Stimulated activated CD4-positive, alpha-beta T cell treated with anti-CD3 and anti-CD28 coated beads, Interleukin-1b, Interleukin-23, amount 100 ng/mL, for 24 hours (primary cell): ENCODE results near the gene PLIN1.

Experiments
- DNase-seq, 4 experiments: peaks; one replicate each; pipeline ENCODE4 v3.0.0-alpha.2; 2020; ENCODE audit warnings: low read depth in 4 of 4, low spot score in 1 of 4

PLIN1 gene

DNA sequence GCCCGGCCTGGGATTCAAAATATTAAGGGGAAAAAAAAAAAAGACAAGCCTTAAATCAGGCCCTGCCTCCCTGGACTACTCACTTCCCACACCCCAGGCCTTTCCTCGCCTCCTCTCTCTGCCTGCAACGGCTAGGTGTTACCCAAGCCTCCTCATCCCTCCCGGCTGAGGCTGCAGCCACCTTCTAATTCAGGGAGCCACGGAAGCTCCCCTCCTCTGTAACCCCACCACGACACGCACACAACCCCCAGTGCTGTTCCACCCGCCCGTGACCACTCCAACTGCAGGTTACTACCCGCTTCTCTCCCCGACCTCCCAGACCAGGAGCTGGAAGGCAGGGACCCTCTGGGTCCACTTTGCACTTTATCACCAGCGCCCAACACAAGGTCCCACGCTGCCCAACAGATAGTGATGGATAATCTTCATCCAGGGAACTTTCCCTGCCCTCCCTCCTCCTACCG, 24.8 kb downstream of the PLIN1 start:
- no peak for DNase-seq

DNA sequence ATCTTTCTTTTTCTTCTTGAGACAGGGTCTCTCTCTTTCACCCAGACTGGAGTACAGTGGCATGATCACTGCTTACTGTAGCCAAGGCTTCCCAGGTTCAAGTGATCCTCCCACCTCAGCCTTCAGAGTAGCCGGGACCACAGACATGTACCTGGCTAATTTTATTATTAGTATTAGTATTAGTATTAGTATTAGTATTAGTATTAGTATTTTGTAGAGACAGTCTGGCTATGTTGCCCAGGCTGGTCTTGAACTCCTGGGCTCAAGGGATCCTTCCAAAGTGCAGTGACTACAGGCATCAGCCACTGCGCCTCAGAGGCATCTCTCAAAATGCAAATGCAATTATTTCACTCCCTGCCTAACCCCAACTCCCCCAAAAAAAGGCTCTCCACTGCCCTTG, 25.6 kb downstream of the PLIN1 start:
- DNase-seq, result no peak

DNA sequence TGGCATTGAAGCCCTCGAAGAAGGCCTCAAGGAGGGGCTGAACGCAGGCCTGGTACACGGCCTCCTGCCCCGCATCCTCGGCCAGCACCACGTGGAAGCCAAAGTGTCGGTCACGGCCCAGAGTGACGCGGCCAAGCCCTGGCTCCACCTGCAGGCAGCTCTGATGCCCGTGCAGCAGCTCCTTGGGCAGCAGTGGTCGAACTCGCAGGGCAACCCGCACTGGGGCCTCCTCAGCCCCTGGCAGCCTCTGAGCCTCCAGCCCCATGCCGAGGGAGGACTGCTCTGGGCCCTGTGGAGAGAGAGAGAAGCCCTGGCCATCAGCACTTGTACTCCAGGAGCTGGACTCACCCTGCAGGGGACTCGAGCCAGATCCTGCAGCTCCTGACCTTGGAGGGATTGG, 26.5 kb downstream of the PLIN1 start:
- DNase-seq, result no peak

DNA sequence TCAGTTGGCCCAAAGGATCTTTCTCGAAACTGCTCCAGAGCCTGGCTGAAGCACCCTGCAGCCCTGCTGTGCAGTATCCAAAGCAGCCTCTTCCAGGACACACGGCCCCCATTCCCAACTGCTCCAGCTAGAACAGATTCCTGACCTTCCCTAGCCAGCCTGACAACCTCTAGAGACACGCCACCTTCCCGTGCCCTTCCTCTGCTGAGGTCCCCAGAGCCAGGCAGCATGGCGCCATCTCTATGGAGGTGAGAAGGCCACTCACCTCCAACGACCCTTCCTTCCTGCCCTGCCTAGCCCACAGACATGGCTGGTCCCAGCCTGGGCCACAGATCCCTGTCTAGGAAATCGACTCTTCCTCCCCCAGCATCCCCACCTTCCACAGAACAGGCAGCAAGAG, 27.0 kb downstream of the PLIN1 start:
- DNase-seq, result no peak

DNA sequence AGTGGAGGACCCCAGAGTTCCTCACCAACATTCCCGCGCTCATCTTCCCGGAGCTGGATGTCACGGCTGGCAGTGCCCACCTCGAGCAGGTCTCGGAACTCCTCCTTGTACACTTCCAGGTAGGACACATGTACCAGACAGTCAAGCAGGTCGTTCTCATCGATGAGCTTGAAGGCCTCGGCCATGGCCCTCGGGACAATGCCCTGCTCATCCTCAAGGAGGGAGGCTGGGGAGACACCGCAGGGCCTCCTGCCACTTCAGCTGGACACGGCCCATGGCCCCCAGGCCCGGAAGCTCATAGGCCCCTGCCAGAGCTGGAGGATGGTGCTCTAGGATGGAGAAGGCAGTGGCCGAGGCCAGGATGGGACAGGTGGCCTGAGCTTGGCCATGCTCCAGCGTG, 29.5 kb downstream of the PLIN1 start:
- no peak for DNase-seq

DNA sequence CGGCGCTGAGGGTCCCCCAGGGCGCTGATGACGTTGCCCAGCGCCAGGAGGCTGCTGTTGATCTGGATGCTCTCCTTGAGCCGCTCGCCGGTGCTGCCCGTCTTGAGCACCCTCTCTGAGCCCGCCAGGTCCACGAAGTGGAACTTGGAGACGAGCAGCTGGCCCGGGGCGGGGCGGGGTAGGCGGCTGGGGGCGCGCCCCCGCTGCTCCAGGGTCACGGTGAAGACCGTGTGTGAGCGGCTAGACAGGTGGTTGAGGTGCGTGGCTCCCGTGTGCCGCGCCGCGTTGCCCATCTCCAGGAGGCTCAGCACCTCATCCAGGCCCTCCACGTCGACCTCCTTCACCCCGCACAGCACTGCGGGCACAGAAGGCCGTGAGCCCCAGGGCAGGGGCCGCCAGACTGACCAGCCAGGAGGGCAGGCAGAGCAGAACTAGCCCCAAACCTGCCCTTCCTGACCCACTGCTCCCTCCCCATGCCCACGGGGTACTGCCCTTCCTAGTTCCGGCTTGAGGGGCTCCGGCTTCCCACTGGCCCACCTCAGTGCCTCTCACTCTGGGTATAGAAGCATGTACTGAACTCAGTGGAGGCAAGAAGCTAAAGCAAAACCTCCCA, 30.0 kb downstream of the PLIN1 start:
- DNase-seq, result no peak

DNA sequence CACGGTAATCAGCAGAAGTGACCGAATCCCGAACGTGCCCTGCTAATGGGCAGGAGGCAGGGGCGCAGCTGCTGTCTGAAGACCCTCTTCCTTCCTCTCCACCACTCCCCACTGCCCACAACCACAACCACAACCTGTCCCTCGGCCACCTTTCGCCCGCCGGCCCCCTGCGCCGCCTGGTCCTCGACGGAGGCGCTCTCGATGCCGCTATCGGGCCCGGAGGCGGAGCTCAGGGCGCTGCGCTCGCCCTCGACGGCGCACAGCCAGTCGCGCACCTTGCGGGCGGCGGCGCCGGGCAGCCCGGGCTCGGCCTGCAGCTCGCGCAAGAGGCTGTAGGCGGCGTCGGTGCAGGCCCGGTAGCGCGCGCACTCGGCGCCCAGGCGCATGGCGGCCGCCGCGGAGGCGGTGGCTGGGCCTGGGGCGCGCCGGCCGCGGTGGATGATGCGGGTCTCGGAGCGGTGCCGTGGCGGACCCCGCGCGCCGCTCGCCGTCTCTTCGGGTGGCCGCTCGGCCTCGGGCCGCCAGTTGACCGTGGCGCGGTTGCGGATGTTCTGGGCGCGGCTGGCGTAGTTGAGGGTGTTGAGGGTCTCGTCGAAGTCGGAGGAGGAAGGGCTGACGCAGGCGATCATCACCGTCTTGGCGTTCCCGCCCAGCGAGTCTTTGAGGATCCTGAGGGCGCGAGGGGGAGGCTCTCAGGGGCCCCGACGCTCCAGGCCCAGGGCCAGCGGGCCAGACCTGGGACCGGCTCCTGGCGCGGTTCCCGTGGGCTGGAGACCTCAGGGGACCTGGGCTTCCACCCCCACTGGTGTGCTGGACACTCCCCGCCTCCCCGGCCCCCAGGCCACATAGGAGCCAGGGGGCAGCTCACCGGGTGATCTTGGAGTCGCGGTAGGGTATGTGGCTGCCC, 30.8 kb downstream of the PLIN1 start:
- no peak for DNase-seq

DNA sequence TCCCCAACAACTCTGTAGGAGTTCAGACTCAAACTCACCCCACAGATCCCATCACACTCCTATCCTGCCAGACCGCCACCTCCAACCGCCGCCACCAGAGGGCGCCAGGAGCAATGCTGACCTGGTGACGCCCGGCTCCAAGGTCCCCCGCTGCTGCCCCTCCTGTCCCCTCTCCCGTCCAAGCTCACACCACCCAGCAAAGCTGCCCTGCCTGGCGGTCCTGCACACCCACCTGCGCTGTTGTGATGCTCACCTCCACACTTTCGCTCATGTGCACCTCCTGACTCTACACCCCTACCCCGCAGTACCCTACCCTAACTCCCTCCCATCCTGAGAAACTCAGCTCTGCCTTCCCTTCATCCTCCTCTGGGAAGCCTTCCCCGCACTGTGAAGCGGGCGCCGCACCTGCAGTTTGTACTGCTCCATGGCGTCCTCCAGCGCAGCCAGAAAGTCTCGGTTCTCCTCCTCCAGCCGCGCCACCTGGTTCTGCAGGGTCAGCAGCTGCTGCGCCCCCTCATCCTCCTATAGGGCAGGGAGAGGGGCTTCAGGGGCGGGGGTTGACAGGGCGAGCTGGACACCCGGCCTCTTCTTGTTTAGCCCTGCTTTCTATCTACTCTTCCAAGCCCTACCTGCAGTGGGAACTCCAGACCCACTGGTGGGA, 31.8 kb downstream of the PLIN1 start:
- peak; percentile 27 to 54 (median 43) for DNase-seq

DNA sequence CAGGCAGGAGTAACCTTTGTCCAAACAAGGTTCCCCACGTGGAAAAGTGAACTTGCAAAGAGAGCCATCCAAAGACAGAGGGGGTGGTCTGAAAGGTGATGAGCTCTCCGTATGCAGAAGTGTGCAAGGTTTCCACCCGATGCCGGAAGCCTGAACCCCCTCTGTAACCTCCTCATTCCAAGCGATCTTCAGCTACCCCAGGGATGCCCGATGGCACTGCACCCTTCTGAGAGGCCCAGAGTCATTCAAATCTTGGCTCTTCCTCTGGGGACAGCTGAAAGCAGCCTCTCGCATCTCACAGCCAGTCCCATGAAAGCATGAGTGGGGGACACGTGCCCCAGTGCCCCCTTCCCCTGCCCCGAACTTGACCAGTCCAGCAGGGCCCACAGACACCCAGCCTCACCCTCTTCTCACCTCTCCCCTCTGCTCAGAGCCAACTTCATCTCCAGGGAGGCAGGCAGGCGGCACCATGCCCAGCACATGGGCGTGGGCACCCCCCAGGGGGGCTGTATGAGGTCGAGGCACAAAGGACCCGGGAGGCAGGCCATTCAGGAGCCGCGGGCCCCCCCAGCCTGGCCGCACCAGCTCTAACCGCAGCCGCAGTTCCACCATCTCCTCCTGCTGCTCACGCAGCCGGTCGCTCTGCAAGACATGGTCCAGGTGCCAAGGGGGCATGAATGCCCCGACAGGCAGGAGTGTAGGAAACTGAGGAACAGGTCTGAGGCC, 32.6 kb downstream of the PLIN1 start:
- no peak for DNase-seq

DNA sequence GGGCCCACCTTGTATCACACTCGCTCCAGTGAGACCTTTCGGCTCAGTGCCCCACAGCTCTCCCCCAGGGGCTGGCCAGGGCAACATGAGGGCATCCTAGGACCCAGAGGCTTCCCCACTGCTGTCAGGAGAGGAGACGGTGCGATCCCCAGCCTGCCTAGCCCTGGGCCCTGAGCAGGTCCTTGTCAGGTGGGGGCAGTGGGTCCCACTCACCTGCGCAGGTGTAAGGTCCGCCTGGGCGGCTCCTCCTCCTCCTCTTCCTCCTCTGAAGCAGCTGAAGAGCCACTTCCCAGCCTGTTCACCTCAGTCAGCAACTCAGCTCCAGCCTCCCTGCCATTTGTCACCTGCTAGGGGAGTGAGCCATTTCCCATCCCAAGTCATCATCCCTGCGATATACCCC, 33.5 kb downstream of the PLIN1 start:
- DNase-seq, result no peak

DNA sequence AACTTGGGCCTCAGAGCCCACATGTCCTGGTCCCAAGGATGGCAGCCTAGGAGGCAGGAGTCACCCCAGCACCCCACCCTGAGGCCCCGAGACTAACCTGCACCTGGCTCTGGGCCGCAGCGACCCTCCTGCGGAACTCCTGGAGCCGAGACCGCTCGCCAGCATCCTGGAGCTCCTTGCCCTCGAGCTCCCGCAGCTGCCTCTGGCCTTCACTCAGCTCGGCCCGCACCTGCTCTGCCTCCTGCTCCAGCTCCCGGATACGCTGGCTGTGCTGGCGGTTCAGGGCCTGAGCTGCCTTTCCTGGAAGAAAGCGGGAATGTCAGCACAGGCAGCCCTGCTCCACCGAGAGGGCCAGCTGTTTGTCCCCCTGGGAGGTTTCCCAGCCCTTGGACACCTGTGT, 37.1 kb downstream of the PLIN1 start:
- no peak for DNase-seq

DNA sequence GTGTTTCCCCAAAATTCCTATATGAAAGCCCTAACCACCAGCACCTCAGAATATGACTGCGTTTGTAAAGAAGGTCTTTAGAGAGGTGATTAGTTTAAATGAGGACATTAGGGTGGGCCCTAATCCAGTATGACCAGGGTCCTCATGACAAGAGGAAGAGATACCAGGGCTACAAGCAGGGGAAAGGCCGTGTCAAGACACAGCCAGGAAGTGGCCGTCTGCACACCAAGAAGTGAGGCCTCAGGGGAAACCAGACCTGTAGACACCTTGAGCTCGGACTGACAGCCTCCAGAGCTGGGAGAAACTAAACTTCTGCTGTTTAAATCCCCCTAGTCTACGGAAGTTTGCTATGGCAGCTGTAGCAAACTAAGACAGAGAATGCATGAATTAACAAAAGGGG, 38.1 kb downstream of the PLIN1 start:
- DNase-seq, result no peak

DNA sequence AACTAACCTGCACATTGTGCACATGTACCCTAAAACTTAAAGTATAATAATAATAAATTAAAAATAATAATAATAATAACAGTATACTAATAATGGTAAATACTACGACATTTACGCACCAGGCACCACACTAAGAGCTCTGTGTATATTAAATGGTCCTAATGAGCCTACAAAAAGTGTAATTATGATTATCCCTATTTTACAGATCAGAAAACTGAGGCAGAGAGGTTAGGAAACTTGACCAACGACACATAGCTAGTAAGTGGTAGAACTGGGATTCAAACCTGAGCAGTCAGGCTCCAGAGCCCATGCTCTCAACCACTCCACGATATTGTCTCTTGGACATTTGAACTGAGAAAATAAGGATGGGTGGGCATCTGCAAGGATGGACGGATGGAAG, 38.9 kb downstream of the PLIN1 start:
- no peak for DNase-seq

DNA sequence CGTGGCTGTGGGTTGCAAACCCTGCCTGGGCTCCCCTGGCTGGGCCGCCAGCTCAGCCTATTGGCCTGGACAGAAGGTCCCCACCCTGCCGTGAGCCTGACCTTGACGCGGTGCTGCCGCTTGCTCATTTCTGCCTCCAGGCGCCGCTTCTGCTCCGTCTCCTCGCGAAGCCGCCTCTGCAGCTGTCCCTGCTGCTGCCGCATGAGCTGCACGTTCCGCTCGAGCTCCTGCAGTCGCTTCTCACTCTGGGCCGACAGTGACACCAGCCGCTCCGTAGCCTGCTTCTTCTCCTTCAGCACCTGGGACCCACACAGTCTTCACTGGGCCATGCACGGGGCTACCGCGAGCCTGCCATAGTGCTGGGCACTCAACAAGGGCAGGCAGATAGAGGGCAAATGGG, 45.6 kb downstream of the PLIN1 start:
- DNase-seq, result no peak

DNA sequence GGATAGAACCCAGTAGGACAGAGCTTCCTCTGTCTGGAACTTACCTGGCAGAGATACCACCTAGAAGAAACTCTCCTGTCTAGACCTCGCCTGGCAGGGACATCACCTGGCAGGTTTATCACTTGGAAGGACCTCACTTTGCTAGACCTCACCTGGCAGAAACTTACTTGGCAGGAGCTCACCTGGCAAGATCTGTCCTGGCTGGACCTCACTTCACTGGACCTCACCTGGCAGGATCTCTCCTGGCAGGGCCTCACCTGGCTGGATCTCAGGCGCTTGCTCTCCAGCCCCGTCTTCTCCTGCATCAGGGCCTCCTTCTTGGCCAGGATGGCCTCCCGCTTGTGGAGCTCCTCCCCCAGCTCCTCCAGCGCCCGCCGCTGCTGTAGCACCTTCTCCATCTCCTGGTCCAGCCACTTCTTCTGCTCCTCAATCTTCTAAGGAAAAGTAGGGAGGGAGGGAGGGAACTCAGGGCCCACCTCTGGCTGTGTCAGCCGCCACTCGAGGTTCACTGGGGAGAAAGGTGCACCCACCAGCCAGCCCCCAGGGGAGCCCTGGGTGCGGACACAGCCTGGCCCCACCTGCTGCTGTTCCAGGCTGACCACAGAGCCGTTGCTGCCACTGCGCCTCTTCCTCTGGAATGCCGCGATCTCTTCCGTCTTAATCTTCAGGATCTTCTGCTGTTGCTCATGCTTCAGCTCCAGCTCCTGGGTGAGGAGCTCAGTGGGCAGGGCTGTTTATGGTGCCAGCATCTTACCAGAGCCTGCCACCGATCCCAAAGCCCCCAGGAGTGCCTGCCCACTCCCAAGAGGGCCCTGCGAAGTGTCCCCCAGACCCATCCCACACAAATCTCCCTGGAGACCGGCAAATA, 46.4 kb downstream of the PLIN1 start:
- no peak for DNase-seq

DNA sequence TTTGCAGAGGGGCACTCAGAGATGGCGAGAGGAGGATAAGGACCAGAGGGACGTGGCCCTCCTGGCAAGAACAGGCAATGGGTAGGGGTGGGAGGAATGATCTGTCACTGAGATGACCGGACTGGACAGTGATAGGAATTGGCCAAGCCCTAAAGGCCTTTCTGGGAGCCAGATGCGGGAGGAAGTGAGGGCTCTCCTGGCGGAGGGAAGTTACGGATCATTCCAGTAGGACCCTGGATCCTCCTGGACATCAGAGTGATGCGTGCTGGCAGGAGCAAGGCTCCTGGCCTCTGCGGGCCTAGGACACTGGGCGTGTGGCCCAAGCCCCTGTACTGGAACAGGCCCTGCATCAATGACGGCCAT, 47.3 kb downstream of the PLIN1 start:
- DNase-seq, result no peak

DNA sequence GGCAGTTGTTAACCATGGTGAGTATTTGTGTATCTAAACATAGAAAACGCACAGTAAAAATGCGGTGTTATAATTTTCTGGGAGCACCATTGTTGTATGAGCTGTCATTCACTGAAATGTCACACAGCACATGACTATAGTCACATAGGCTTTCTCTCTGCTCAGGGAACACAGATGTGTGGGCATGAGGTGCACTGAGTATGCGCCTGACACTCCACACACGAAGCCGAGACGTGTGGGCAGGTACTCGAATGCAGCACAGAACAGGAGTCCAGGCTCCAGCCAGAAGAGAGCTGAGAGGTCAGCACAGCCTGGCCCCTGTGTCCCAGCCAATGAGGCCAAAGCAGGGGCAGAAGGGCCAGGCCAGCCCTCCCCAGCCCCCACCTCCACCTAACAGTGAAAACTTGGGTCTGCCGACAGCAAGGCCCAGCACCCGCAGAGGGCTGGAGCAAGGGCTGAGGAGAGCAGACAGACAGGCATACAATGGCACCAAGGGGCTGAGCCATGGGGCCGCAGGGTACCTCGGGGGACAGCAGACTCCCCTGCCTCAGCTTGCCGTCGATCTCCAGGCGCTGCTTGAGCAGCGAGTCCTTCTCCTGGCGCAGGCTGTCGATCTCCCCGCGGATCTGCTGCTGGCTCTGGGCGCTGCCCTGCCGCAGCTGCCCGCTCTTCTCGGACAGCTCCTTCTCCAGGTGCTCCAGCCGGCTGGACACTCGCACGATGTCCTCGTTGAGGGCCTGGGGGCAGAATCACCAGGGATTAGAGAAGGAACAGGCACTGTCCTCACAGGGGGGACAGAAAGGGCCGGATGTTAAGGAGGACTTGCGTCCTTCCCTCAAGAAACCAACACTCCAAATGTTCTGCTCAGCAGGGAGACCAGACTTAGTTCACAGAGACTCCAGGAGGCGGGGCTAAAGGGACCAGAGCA, 47.9 kb downstream of the PLIN1 start:
- DNase-seq, result no peak

DNA sequence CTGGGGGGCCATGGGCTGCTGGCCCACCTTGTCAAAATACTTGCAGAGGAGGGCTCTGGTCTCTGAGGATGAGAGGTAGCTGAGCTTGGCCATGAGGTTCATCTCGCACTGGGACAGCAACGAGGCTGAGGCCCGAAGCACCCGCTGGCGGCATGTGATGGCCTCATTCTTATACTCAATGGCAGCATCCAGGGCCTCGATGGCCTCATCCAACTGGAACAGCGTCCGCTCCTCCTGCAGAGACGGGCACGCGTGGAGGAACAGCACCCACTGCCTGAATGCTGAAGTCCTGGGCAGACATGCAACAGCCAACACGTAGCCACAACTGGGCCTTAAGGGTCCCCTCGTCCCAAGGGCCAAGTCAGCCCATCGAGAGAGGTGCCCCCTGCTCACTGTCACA, 48.9 kb downstream of the PLIN1 start:
- no peak for DNase-seq

DNA sequence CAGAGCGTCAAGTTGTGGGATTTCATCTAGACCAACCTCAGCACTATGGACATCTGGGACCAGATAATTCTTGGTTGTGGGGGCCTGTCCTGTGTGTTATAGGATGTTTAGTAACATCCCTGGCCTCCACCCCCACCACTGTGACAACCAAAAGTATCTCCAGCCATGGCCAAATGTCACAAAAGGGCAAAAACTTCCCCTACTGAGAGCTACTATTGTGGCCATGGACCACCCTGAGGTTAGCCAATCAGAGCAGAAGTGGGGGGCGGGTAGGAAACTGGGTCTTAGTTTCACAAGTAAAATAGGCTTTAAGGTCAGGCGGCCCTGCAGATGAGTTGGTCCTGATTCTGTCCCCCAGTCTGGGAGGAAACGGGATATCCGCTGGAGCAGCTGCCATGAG, 49.3 kb downstream of the PLIN1 start:
- no peak for DNase-seq
